ENCODE data around the gene ATF2.

Gene ATF2

GRCh38 chr2:175080479-175080878 lies 87.5 kb downstream of the ATF2 start:
- DNase-seq (ENCODE audit: low read depth) = no peak

GRCh38 chr2:175076272-175076671 lies 91.7 kb downstream of the ATF2 start:
- no peak for DNase-seq (ENCODE audit: low read depth)

GRCh38 chr2:175074478-175074877 lies 93.5 kb downstream of the ATF2 start:
- DNase-seq (ENCODE audit: low read depth) = no peak

- DNase-seq (ENCODE audit: low read depth) = no peak
These were observed 99.5 kb downstream of the ATF2 start for GRCh38 chr2:175068534-175068933.

DNA sequence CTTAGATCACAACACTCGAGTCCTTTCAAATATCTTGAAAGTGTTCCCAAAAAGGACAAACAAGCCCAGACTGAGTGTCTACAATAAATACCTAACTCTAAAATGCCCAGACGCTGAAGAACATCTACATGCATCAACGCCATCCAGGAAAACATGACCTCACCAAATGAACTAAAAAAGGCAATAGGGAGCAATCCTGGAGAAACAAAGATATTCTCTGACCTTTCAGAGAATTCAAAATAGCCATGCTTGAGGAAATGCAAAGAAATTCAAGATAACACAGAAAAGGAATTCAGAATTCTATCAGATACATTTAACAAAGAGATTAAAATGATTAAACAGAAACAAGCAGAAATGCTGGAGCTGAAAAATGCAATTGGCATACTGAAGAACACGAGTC lies 101.6 kb downstream of the ATF2 start:
- DNase-seq (ENCODE audit: low read depth) = no peak

DNA sequence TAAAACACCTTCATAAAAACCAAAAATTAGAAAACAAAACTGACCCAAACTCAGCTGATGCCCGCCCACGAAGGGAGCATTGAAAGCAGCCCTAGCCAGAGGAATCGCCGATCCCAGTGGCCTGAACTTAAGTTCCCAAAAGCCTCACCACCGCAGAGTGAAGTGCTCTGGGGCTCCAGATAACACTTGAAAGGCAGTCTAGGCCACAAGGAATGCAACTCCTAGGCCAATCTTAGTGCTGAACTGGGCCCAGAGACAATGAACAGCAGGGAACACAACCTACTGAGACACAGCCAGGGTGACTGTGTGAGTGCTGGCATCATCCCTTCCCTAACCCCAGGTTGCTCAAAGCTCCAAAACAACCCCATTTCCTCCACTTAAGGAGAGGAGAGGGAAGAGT lies 103.2 kb downstream of the ATF2 start:
- DNase-seq (ENCODE audit: low read depth) = no peak

DNA sequence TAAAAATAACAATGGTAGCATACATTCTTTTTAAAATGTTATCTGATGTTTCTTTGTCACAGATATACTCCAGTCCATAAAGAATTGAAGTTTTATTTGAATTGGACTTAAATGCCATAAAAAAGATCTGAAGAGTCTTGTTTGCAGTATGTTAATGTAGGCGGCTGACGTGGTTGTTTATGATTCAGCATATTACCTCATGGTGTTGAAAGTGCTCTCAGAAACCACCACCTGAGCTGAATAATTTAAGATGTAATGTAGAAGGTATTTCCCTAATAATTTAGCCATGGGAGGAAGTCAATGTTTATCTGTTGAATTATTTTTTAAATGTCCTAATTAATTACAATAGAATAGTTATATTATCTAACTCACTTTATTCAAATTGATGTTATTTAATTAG lies 104.3 kb downstream of the ATF2 start:
- no peak for DNase-seq (ENCODE audit: low read depth)

DNA sequence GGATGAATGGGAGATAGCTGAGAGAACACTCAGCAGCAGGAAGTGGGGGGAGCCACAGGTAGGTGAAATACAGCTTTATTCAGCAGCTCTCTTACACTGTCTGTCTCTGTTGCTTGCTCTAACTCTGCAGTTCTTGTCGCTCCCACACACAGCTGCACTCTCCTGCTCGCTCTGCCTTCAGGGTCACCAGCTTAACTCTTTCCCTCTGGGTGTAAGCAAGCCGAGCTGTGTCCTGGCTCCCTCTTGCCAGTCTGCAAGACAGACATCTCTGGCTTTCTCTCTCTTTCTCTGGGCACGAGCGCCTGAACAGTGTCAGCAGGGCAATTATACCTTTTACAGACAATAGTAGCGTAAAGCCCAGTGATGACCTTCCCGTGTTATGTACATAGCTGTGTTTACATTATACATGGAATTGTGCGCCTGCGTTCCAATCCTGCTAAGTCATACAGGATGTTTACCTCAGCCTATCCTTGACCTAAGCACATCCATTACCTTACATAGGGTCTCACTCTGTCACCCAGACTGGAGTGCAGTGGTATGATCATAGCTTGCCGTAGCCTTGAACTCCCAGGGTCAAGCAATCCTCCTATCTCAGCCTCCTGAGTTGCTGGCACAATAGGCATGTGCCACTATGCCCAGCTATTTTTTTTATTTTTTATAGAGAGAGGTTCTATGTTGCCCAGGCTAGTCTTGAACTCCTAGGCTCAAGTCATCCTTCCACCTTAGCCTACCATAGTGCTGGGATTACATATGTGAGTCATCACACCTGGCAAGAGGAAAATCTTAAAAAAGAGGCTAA lies 105.0 kb downstream of the ATF2 start:
- DNase-seq (ENCODE audit: low read depth) = no peak

- no peak for DNase-seq (ENCODE audit: low read depth)
These were observed 110.8 kb downstream of the ATF2 start for GRCh38 chr2:175057078-175057685.

DNA sequence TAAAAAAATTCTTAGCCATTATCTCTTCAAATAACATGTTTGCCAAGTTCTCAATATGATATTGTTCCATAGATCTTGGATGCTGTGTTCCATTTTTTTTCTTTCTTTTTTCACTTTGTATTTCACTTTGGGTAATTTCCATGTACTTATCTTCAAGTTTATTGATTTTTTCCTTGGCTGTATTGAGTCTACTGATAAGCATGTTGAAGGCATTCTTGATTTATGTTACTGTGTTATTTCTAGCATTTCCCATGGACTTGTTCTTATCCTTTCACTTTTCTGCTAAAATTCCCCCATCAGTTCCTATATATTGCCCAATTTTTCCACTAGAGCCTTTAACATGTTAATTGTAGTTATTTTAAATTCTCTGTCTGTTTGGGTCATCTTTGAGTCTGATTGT lies 112.0 kb downstream of the ATF2 start:
- DNase-seq (ENCODE audit: low read depth) = no peak

DNA sequence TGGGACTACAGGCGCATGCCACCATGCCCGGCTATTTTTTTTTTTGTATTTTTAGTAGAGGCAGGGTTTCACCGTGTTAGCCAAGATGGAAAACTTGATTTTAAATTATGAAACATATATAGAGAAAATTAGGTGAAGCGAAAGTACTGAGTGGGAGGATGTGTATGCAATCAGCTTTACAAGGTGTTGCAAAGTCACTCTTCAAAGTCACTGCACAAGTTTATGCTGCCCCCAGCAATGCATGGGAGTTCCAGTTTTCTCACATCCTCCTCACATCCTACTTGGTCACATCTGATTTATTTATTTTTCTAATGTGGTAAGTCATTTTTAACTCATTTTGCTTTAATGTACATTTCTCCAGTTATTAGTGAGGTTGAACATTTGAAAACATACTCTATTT lies 113.7 kb downstream of the ATF2 start:
- DNase-seq (ENCODE audit: low read depth) = no peak

- DNase-seq (ENCODE audit: low read depth) = no peak
These were observed 118.3 kb downstream of the ATF2 start for GRCh38 chr2:175049661-175050060.

- DNase-seq (ENCODE audit: low read depth) = no peak
These were observed 119.7 kb downstream of the ATF2 start for GRCh38 chr2:175048275-175048674.

- no peak for DNase-seq (ENCODE audit: low read depth)
These were observed 128.5 kb downstream of the ATF2 start for GRCh38 chr2:175039490-175039889.

- no peak for DNase-seq (ENCODE audit: low read depth)
These were observed 129.0 kb downstream of the ATF2 start for GRCh38 chr2:175039031-175039430.

GRCh38 chr2:175037941-175038340 lies 130.1 kb downstream of the ATF2 start:
- no peak for DNase-seq (ENCODE audit: low read depth)

DNA sequence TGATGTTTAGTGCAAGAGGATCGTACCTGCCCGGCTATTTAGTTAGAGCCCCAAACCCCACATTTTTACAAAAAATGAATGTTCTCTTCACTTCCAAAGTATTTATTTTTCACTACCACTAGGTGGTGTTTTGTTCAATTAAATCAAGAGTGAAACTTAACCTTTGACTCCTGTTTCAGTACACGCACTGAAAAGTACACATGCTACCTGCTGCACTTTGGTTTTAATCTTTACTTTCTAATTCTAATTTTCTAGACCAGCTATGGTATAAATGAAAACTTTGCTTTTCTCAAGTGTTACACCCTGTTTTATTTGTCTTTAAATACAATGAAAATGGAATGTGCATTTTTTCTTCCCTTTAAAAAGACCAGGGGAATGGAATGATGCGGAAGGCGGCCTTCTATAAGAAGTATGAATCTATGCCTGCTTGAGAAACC lies 131.4 kb downstream of the ATF2 start:
- no peak for DNase-seq (ENCODE audit: low read depth)

DNA sequence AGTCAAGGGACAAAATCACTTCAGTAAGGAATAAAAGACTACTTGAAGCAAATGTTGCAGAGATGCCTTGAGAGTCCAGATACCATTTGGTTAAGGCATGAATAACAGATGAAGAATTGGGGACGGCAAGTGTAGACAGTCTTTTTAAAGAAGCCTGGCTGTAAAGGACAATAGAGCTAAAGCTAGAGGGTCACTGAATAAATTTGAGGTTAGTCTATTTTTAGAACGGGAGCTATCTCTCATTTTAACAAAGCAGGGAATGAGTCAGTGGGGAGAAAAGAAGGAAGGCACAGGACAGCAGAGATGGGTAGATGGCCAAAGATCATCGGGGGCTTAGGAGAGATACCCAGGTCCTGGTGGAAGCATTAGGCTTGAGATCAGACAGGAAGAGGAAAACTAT lies 132.2 kb downstream of the ATF2 start:
- DNase-seq (ENCODE audit: low read depth) = no peak

DNA sequence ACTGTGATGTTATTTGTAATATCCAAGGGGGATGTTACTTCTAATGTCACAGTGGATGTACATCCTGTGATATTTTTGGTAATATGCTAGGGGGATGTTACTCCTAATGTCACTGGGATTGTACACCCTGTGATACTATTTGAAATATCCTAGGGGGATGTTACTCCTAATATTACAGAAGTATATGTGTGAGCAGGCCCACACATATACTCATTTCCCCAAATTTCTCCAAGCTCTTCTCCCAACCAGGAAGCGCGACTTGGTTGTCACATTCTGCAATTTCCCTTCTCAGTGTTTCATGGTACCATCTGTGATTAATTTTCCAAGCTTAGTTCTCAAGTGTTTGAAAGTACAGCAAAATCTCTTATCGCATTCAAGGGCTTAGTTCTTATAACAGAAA lies 133.3 kb downstream of the ATF2 start:
- no peak for DNase-seq (ENCODE audit: low read depth)

DNA sequence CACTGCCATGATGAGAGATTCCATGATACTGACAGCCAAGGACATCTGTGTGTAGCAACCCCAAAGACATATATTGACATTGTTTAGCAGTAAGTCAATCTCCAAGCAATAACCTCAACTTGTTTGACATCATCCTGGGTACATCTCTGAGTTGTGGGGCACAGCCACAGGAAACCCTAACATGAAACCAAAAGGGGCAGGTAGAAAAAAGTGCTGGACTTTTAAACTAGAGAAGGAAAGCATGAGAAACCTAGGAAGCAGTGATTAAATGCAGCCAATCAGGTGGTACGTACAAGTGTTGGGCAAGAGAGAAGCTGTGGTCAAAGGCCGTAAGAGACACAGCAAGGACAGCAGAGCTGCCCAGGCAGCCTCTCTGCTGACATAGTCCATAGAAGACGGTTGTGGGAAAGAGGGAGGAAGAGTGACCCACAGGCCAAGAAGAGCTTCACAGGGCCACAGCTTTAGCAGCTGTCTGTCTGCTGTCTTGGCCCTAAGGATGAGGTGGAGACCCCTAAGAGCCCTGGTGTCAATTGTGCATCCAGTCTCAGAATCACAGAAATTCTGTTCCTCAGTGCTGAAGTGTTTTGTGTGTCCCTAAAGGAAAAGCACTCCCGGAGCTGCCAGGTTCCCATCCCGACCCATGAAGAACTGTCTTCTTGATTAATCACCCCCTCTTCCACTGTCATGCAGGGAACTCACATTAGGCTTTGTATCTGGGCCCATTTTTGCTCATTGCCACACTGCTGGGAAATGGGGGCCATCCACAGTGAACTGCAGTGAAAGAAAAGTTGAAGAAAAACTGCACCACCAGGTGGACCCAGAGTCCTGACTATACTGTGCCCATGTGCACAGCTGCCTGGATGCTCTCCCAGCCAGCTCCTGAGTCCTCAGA lies 137.4 kb downstream of the ATF2 start:
- no peak for DNase-seq (ENCODE audit: low read depth)

GRCh38 chr2:175027755-175028154 lies 140.2 kb downstream of the ATF2 start:
- no peak for DNase-seq (ENCODE audit: low read depth)

DNA sequence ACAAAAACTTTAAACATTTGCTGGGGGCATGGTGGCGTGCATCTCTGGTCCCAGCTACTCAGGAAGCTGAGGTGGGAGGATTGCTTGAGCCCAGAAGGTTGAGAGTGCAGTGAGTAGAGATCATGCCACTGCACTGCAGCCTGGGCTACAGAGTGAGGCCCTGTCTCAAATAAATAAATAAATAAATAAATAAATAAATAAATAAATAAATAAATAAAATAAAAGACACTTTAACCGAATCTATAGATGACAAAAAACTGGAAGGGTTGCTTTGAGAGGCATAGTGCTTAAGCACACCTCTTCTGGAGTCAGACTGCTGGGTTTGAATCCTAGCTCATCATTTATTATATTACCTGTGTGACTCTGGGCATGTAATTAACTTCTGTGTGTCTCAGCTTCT lies 141.6 kb downstream of the ATF2 start:
- DNase-seq (ENCODE audit: low read depth) = no peak

DNA sequence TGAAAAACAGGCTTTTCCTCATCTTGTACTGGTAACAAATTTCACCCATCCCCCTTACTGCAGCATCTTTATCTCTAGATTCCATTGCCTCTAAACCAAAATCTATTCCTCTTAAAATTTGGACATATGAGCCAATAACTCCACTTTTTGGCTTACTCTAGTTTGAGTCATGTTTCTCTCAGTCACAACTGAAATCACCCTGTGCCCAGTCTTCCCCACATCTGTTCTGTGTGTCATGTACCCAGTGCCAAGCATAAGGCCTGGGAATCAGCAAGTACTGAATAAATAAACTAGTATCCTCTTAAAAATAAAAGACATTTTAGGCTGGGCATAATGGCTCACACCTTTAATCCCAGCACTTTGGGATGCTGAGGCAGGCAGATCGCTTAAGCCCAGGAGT lies 142.1 kb downstream of the ATF2 start:
- no peak for DNase-seq (ENCODE audit: low read depth)
